ENCODE results near the gene TCF4. TPM values are rescaled to one million over a fixed set of nuclear protein-coding genes. Genes with fewer than 3 reads are reported as not detected.

Gene TCF4
- total and polyA plus RNA-seq, 4 donors = 4.3 to 15.3 (median 11.5) TPM

- TF ChIP-seq MAX (IDR thresholded peaks at IDR 0.05) = no peak
- TF ChIP-seq RAD21 (IDR thresholded peaks at IDR 0.05) = no peak
- no peak for TF ChIP-seq FOXA1 (IDR thresholded peaks at IDR 0.05)
- TF ChIP-seq RXRA (IDR thresholded peaks at IDR 0.05) = no peak
- TF ChIP-seq HNF4G (IDR thresholded peaks at IDR 0.05) = no peak
- TF ChIP-seq TAF1 (conservative IDR thresholded peaks at IDR 0.05) = no peak
- TF ChIP-seq REST (IDR thresholded peaks at IDR 0.05) = no peak
- TF ChIP-seq YY1 (IDR thresholded peaks at IDR 0.05) = no peak
- TF ChIP-seq CTCF (IDR thresholded peaks at IDR 0.05; ENCODE audit: low read depth, low read length, missing input control) = no peak
- no peak for TF ChIP-seq EGR1 (IDR thresholded peaks at IDR 0.05; ENCODE audit: low read depth in 2 of 2)
- TF ChIP-seq SP1 (IDR thresholded peaks at IDR 0.05) = no peak
- TF ChIP-seq HNF4A (conservative IDR thresholded peaks at IDR 0.05) = no peak
- no peaks in the 10 kb centered on the region for H3K36me3 ChIP-seq (ENCODE audit: control insufficient read depth in 4 of 4, insufficient read depth in 3 of 4, low read depth in 1 of 4, low read length in 3 of 4)
- 94% methylated on average over 3 of the region's 3 CpGs for WGBS
- no peak overlapping the region for H3K4me3 ChIP-seq (ENCODE audit: low read depth in 1 of 3, low read length in 3 of 3)
- H3K4me1 ChIP-seq (ENCODE audit: control insufficient read depth in 4 of 4, insufficient read depth in 4 of 4, low read length in 3 of 4) = no peaks in the 10 kb centered on the region
- DNase-seq (ENCODE audit: low spot score) = no peak
- peaks cover 0 to 7% (median 0%) of the 10 kb centered on the region in 4 donors for H3K9me3 ChIP-seq (ENCODE audit: control insufficient read depth in 4 of 4, low read length in 3 of 4)
- H3K9ac ChIP-seq (ENCODE audit: low read depth in 1 of 2, low read length in 2 of 2) = no peak overlapping the region
- H3K27me3 ChIP-seq (ENCODE audit: control insufficient read depth in 4 of 4, insufficient read depth in 4 of 4, low read length in 3 of 4) = no peaks in the 10 kb centered on the region
- H3K27ac ChIP-seq (ENCODE audit: low read depth in 1 of 2, low read length in 2 of 2) = no peak overlapping the region
Observed at GRCh38 chr18:55443776-55444175, 144.2 kb downstream of the TCF4 start.

GRCh38 chr18:55442561-55442960 lies 145.4 kb downstream of the TCF4 start:
- no peak overlapping the region for H3K27ac ChIP-seq (ENCODE audit: low read depth in 1 of 2, low read length in 2 of 2)
- no peaks in the 10 kb centered on the region for H3K27me3 ChIP-seq (ENCODE audit: control insufficient read depth in 4 of 4, insufficient read depth in 4 of 4, low read length in 3 of 4)
- peaks cover 0 to 7% (median 0%) of the 10 kb centered on the region in 4 donors for H3K9me3 ChIP-seq (ENCODE audit: control insufficient read depth in 4 of 4, low read length in 3 of 4)
- DNase-seq (ENCODE audit: low spot score) = no peak
- no peak for TF ChIP-seq ATF3 (IDR thresholded peaks at IDR 0.05)
- TF ChIP-seq ZBTB33 (IDR thresholded peaks at IDR 0.05) = no peak
- TF ChIP-seq NR2F2 (IDR thresholded peaks at IDR 0.05) = no peak
- no peak for TF ChIP-seq REST (IDR thresholded peaks at IDR 0.05)
- TF ChIP-seq HNF4A (conservative IDR thresholded peaks at IDR 0.05) = no peak
- no peak for TF ChIP-seq MAX (IDR thresholded peaks at IDR 0.05)
- no peak for TF ChIP-seq HNF4G (IDR thresholded peaks at IDR 0.05)
- no peak for TF ChIP-seq TAF1 (conservative IDR thresholded peaks at IDR 0.05)
- TF ChIP-seq RXRA (IDR thresholded peaks at IDR 0.05) = no peak
- TF ChIP-seq FOXA1 (IDR thresholded peaks at IDR 0.05) = no peak
- TF ChIP-seq CTCF (IDR thresholded peaks at IDR 0.05; ENCODE audit: low read depth, low read length, missing input control) = no peak
- TF ChIP-seq RAD21 (IDR thresholded peaks at IDR 0.05) = no peak
- no peak for TF ChIP-seq SP1 (IDR thresholded peaks at IDR 0.05)
- no peak for TF ChIP-seq GABPA (IDR thresholded peaks at IDR 0.05 in 1 of 2, conservative IDR thresholded peaks at IDR 0.05 in 1 of 2)
- no peak for TF ChIP-seq YY1 (IDR thresholded peaks at IDR 0.05)
- no peak for TF ChIP-seq FOXA2 (IDR thresholded peaks at IDR 0.05)
- no peaks in the 10 kb centered on the region for H3K4me1 ChIP-seq (ENCODE audit: control insufficient read depth in 4 of 4, insufficient read depth in 4 of 4, low read length in 3 of 4)
- no peaks in the 10 kb centered on the region for H3K36me3 ChIP-seq (ENCODE audit: control insufficient read depth in 4 of 4, insufficient read depth in 3 of 4, low read depth in 1 of 4, low read length in 3 of 4)
- H3K9ac ChIP-seq (ENCODE audit: low read depth in 1 of 2, low read length in 2 of 2) = no peak overlapping the region
- 81% methylated on average over 4 of the region's 4 CpGs for WGBS
- H3K4me3 ChIP-seq (ENCODE audit: low read depth in 1 of 3, low read length in 3 of 3) = no peak overlapping the region
